DND-41 (cell line): ENCODE results near the gene ONECUT1.

Experiments used
- CTCF ChIP-seq: IDR thresholded peaks from 2 replicates; pipeline ENCODE4 v1.5.1; 2012; ENCODE audit warnings: borderline replicate concordance, low read length, moderate library complexity, mild to moderate bottlenecking; ENCODE audit not compliant: poor library complexity, severe bottlenecking; ENCODE audit errors: extremely low read depth
- EZH2 ChIP-seq: IDR thresholded peaks from 3 replicates; pipeline ENCODE4 v1.6.1; 2012; ENCODE audit warnings: borderline replicate concordance, low read depth, mild to moderate bottlenecking, moderate library complexity, low read length, inconsistent platforms; ENCODE audit not compliant: severe bottlenecking

- TF ChIP-seq CTCF (no peak), EZH2 (no peak)
These were observed 2.5 kb downstream of the ONECUT1 start for GRCh38 chr15:52787549-52788098.
